Activated CD8-positive, alpha-beta memory T cell treated with anti-CD3 and anti-CD28 coated beads for 48 hours (primary cell): Measurements from ENCODE around the gene RAP1GDS1.
"Not testable (repeated sequence)": the region's sequence is repeated elsewhere in the genome, so short reads cannot be mapped to it uniquely, and the experiment has no call there.

ENCODE experiments used
- DNase-seq, 3 experiments: peaks; one replicate each; pipeline ENCODE4 v3.0.0-alpha.2; 2020; ENCODE audit warnings: low read depth in 2 of 3, low spot score in 2 of 3

The RAP1GDS1 gene

GRCh38 chr4:98287328-98287727, 26.1 kb downstream of the RAP1GDS1 start:
- no peak for DNase-seq

- not testable (repeated sequence) for DNase-seq
Observed at GRCh38 chr4:98288671-98289070, 27.5 kb downstream of the RAP1GDS1 start.

GRCh38 chr4:98289375-98289774, 28.2 kb downstream of the RAP1GDS1 start:
- DNase-seq = no peak

GRCh38 chr4:98290511-98290910, 29.3 kb downstream of the RAP1GDS1 start:
- DNase-seq = no peak

GRCh38 chr4:98293104-98293887, 32.1 kb downstream of the RAP1GDS1 start:
- no peak for DNase-seq

GRCh38 chr4:98298022-98298421, 36.8 kb downstream of the RAP1GDS1 start:
- DNase-seq = no peak

GRCh38 chr4:98300706-98301105, 39.5 kb downstream of the RAP1GDS1 start:
- no peak for DNase-seq

GRCh38 chr4:98305576-98305975, 44.4 kb downstream of the RAP1GDS1 start:
- DNase-seq = no peak

- DNase-seq = no peak
Observed at GRCh38 chr4:98310867-98311266, 49.7 kb downstream of the RAP1GDS1 start.

GRCh38 chr4:98311656-98312055, 50.5 kb downstream of the RAP1GDS1 start:
- no peak for DNase-seq

GRCh38 chr4:98314791-98315565, 53.8 kb downstream of the RAP1GDS1 start:
- DNase-seq = no peak

GRCh38 chr4:98318521-98318920, 57.3 kb downstream of the RAP1GDS1 start:
- no peak for DNase-seq

- no peak for DNase-seq
Observed at GRCh38 chr4:98319021-98319420, 57.8 kb downstream of the RAP1GDS1 start.

GRCh38 chr4:98326168-98326567, 65.0 kb downstream of the RAP1GDS1 start:
- no peak for DNase-seq

- DNase-seq = no peak
Observed at GRCh38 chr4:98327694-98328093, 66.5 kb downstream of the RAP1GDS1 start.

GRCh38 chr4:98329879-98330640, 68.9 kb downstream of the RAP1GDS1 start:
- DNase-seq = not testable (repeated sequence)

- no peak for DNase-seq
Observed at GRCh38 chr4:98332017-98332416, 70.8 kb downstream of the RAP1GDS1 start.

GRCh38 chr4:98334461-98334860, 73.3 kb downstream of the RAP1GDS1 start:
- DNase-seq = no peak

- DNase-seq = no peak
Observed at GRCh38 chr4:98338761-98339438, 77.7 kb downstream of the RAP1GDS1 start.

- DNase-seq = no peak
Observed at GRCh38 chr4:98341309-98341708, 80.1 kb downstream of the RAP1GDS1 start.

- no peak for DNase-seq
Observed at GRCh38 chr4:98343626-98344025, 82.4 kb downstream of the RAP1GDS1 start.
